NCI-H526 treated with DMSO at 0.1 percent for 48 hours (cell line): ENCODE measurements around the gene CENPP.
"Not testable (repeated sequence)": the region's sequence is repeated elsewhere in the genome, so short reads cannot be mapped to it uniquely, and the experiment has no call there.

ENCODE experiments used
- DNase-seq: peaks from one replicate; lab custom pipeline; 2025; lab: John Stamatoyannopoulos, UW

The CENPP gene

GRCh38 chr9:92538541-92538940 lies 212.8 kb downstream of the CENPP start:
- DNase-seq, result no peak

- DNase-seq, result no peak
Measured at GRCh38 chr9:92543972-92544371, 218.2 kb downstream of the CENPP start.

GRCh38 chr9:92545002-92545510 lies 219.3 kb downstream of the CENPP start:
- no peak for DNase-seq

- DNase-seq, result no peak
Measured at GRCh38 chr9:92547356-92547755, 221.6 kb downstream of the CENPP start.

- no peak for DNase-seq
Measured at GRCh38 chr9:92550765-92551164, 225.0 kb downstream of the CENPP start.

GRCh38 chr9:92558612-92559374 lies 233.0 kb downstream of the CENPP start:
- DNase-seq, result no peak

- DNase-seq, result no peak
Measured at GRCh38 chr9:92561374-92562330, 235.9 kb downstream of the CENPP start.

GRCh38 chr9:92562461-92562967 lies 236.8 kb downstream of the CENPP start:
- no peak for DNase-seq

- no peak for DNase-seq
Measured at GRCh38 chr9:92563116-92564100, 237.7 kb downstream of the CENPP start.

GRCh38 chr9:92564504-92564903 lies 238.8 kb downstream of the CENPP start:
- no peak for DNase-seq

- no peak for DNase-seq
Measured at GRCh38 chr9:92564982-92565381, 239.2 kb downstream of the CENPP start.

GRCh38 chr9:92571871-92572270 lies 246.1 kb downstream of the CENPP start:
- not testable (repeated sequence) for DNase-seq

GRCh38 chr9:92573612-92574011 lies 247.9 kb downstream of the CENPP start:
- DNase-seq, result not testable (repeated sequence)

- DNase-seq, result no peak
Measured at GRCh38 chr9:92576175-92576574, 250.4 kb downstream of the CENPP start.

GRCh38 chr9:92589923-92590322 lies 264.2 kb downstream of the CENPP start:
- no peak for DNase-seq

- no peak for DNase-seq
Measured at GRCh38 chr9:92590377-92590776, 264.6 kb downstream of the CENPP start.

- no peak for DNase-seq
Measured at GRCh38 chr9:92592537-92592936, 266.8 kb downstream of the CENPP start.

- no peak for DNase-seq
Measured at GRCh38 chr9:92592946-92593861, 267.5 kb downstream of the CENPP start.

- not testable (repeated sequence) for DNase-seq
Measured at GRCh38 chr9:92595075-92595474, 269.3 kb downstream of the CENPP start.

GRCh38 chr9:92595930-92596329 lies 270.2 kb downstream of the CENPP start:
- no peak for DNase-seq
